Activated CD4-positive, alpha-beta T cell treated with anti-CD3 and anti-CD28 coated beads for 4 hours (primary cell): ENCODE data around the gene POFUT2.
"Not testable (repeated sequence)": the region's sequence is repeated elsewhere in the genome, so short reads cannot be mapped to it uniquely, and the experiment has no call there.

ENCODE experiments used
- DNase-seq, 2 donors: peaks; one replicate each; pipeline ENCODE4 v3.0.0-alpha.2; 2020

Gene POFUT2

DNA sequence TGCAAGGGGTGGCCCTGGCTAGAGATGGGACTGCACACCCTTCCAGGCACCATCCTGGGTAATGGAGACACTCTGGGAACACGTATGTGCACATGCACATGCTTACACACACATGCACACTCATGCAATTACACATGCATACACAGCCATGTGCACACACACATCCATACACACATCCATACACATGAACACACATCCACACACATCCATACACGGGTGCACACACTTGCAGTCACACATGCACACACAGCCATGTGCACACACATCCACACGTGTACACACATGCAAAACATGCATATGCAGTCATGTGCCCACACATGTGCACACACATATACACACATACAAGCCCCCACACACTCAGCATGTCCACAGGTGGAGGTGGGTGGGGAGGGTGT, 22.3 kb upstream of the POFUT2 start:
- no peak for DNase-seq

DNA sequence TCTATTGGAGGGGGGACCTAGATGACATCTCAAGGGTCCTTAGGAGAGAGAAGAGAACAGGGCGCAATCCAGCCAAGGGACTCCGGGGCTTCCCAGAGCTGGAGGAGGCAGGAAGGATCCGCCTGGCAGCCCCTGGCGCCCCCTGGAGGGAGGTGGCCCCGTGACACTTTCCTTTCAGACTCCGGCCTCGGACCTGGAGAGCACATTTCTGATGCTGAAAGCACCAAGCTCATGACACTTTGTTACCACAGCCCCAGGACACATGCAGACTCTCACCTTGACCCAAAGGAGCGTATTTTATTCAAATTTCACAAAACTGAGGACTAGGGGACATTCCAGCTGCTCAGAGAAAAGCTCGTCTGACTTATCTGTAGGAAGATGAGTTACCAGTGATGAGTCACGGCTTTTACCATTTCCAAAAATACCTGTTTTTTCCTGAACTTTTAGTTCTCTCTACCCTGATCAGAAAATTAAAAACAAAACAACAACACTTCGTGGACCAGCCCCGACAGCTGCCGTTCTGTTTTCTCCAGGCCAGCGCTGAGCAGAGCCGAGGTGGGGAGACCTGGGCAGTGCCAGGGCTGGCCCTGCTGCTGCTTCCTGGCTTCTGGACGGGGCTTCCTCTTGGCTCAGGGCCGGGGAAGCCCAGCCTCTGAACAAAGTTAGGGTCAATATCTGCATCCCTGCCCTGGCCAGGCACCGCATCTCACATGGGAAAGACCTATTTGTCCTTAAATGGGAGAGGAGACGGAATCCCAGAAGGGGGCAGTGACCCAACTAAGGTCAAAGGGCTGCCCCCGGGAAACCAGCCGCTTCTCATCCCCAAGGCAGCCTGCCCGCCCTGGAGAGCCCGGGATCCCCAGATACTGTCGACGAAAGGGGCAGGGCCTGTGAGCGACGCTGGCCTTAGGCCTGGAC, 21.6 kb upstream of the POFUT2 start:
- DNase-seq = peak in 1 of 2 donors; percentile 36

DNA sequence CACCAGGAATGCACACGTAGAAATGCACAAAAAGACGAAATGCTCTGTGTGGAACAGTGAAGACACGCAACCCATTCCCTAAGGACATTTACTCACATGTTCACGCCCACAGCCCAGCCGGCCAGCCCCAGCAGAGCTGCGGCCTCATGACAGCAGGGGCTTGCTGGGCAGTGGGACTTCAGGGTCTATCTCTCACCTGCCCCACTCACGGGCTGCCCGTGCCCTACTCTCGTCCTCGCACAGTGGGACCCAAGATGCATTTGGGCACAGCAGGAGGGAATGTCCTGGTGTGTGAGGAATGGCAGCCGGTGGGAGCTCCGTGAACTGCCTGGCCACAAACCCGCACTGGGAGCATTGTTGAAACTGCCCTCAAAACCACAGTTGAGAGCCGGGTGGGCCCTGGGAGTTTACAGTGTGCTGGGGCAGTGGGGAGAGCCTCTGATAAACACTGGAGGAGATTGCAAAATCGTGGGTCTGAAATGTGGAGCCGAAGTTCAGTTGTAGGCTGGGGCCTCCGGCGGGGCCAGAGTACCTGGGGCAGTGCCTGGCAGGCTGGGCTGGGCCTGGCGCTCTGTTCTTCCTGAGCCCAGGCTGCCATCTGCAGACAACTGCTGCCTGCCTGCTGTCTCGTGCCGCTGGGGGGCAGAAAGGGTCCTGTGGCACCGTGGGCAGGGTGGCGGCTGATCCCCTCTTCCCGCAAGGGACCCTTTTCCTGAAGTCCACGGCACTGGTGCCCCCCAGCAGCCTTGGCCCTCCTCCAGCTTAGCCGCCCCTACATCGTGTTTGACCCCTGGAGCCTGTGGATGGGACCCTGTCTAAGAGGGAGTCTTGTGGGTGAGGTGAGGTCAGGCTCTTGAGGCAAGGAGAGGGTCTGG, 20.7 kb upstream of the POFUT2 start:
- DNase-seq = no peak

DNA sequence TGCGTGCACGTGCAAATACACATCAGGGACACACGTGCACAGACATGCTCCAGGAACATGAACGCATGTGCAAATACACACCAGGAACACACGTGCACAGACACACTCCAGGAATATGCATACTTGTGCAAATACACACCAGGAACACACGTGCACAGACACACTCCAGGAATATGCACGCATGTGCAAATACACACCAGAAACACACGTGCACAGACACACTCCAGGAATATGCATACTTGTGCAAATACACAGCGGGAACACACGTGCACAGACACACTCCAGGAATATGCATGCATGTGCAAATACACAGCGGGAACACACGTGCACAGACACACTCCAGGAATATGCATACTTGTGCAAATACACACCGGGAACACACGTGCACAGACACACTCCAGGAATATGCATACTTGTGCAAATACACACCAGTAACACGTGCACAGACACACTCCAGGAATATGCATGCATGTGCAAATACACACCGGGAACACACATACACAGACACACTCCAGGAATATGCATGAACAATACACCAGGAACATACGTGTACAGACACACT, 20.0 kb upstream of the POFUT2 start:
- DNase-seq = not testable (repeated sequence)

DNA sequence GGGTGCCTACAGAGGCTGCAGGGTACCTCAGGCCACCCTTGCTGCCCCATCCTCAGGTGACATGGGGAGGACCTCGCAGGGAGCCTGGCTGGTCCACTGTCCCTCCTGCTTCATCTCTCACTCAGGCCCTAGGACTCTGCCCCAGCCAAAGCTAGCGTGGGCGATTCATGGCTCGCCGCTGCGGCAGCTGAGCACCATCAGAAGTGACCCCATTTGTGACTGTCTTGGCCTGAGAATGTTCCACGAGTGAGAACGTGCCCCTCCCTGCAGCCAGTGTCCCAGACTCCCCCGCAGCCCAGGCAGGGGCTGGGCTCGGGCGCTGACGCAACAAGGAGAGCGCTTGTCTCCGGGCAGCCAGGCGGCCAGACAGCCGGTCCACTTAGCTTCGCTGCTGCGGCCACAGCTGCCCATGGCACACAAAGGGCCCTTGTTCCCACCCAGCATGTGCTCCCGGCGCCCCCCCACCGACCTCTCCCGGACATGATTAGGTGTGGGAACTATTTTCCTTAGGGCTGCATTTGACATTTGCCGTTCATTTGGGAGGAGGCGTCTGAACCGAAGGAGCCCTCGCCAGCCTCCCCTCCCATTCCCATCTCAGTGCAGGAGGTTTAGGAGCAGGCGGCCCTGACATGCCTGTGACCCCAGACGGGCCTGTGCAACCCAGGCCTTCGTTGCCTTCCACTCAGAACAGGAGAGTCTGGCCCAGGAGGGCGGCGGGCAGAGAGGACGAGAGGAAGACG, 19.3 kb upstream of the POFUT2 start:
- no peak for DNase-seq

DNA sequence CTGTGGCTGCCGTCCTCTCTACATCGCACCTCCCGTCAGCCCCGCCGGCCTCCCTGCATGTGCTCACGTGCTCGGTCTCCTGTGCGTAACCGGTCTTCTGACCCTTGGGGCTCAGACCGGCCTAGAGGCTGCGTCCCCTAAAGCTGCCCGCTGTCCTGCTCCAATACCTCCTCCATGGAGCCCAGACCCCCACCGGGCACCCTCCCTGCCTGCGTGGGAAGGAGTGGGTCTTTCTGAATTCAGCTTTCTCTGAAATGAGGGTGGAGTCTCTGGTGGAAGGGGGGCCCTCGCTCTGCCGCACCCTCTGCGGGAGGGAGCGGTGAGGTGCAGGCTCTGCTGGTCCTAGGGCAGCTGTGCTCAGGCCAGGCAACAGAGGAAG, 18.7 kb upstream of the POFUT2 start:
- no peak for DNase-seq

DNA sequence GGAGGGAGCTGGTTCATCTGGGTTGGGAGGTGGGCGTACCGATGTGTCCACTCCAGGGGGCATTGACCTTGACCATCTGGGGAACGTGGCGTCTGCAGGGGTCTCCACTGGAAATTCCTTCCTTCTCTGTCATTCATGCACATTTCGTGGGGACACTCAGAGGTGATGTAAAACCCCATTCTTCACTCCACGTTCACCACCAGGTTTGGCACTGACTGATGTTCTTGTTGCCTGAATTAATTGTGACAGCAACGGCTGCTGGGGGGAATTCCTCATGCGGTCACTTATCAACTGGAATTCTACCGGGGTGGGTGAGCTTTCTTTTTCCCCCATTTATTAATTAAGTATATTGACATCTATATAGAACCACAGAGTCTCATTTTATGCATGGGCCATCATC, 18.1 kb upstream of the POFUT2 start:
- DNase-seq = no peak

DNA sequence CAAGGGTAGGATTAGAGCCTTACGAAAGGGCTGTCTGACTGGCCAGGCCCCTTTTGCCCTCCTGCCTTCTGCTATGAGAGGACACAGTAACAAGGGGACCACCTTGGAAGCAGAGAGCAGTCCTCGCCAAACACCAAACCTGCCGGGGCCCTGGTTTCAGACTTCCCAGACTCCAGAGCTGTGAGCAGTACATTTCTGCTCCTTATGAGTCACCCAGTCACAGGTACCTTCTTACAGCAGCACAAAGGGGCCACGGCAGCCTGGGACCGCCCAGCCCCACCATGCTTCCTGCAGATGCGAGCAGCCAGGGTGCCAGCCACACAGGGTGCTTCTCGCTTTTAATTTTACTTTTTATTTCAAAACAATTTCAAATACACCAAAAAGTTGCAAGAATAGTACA, 17.2 kb upstream of the POFUT2 start:
- peak in 1 of 2 donors; percentile 36 for DNase-seq

DNA sequence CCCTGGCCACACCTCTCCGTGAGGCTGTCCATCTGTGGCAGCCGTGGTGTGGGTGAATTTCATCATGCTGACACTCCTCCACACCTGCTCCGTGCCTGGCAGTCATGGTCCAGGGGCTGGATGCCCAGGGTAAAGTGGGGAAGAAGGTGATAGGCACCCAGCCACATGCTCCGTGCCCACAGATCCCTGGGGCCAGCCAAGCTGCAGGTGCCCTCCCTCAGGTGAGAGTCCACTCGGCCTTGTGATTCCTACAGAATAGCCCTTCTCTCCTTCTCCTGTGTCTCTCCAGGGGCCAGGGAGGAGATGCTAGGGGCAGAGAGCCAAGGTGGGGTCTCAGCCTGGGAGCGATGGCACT, 16.8 kb upstream of the POFUT2 start:
- DNase-seq = no peak

DNA sequence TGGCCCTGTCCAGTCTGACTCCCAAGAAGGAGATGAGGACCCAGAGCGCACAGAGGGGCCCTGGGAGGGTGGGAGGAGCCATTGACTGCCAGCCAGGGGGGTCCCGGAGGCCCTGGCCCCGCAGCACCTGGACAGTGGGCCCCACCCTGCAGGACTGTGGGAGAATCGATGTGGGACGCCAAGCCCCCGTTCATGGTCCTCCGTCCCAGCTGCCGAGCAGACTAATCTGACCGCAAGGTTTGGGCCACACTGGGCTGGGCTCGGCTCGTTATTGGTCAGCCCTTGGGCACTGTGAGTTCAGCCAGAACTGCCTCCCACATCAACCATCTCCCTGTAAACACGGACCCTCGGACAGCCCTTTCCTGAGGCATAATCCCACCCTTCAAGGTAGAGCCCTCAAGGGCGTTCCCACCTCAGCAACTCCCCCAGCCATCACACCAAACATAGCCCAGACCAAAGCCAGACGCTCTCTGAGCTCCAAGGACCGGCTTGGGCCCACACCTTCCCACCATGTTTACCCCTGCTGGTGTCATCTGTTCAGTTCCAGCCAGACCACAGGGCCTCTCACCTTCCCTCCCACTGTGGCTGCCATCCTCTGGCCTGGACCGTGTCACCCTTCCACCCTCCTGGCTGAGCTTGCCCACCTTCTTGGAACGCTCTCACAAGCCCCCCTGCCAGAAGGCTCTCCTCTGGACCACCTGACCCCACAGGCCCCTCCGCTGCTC, 16.2 kb upstream of the POFUT2 start:
- no peak for DNase-seq

DNA sequence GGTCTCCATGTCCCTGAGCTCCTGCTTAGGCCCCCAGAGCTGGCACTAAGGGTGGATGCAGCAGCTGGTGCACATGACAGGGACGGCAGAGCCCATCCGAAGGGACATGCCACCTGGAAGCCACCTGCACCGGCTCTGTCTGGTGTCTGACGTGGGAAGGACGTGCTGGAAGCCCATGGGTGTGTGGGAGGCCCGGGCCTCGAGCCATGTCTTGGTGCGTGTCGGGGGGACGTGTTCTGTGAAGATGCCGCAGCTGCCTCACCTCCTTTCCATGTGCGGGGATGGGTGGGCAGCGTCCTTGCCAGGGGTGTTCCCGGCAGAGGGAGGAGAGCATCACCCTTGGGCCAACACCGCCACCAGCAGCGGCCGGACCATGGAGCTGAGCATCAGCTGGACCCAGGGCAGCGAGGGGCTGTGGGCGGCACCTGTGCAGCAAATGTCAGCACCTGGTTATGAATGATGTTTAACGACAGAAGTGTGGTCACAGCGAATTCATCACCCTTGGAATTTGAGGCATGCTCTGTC, 15.5 kb upstream of the POFUT2 start:
- DNase-seq = no peak

DNA sequence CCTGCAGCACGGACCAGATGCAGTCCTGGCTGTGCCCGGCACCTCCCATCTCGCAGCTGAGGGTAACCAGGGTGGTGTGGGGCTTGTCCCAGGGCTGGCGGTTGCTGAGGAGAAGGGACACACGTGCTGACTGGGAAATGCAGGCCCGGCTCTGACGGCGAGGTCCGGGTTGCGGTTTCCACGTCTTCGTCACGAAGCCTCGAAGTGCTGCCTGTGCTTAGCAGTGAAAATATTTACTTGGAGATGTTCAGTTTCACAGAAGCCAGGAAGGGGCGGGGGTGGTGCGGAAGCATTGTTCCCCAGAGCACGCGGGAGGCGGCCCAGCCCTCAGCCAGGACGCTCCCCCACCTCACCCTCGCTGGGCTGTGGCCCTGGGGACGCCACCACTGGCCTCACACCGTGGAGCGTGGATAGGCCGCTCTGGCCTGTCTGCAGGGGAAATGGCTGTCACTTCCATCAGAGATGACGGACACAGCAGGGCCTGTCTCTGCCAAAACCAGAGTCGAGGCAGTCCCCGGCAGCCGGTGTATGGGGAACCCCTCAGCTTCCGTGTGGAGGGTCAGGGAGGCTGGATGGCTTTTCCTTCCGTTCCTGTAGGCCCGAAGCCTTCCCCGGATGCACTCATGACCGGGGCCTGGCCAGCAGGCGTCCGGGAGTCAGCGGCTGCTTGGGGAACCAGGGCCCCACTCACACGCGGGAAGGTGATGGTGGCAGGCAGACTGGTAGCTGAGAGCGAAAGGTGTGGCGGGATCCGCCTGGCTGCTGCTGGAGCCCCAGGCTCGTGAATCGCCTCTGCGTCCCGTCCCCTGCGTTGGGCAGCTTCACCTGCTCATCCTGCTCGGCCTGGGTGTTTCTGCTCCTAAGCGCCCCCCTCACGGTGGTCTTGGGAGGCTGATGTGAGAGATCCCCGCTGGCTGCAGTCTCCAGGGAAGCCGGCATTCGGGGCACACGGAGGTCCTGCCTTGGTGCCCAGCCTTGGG, 14.7 kb upstream of the POFUT2 start:
- DNase-seq = peak; percentile 55 to 68

DNA sequence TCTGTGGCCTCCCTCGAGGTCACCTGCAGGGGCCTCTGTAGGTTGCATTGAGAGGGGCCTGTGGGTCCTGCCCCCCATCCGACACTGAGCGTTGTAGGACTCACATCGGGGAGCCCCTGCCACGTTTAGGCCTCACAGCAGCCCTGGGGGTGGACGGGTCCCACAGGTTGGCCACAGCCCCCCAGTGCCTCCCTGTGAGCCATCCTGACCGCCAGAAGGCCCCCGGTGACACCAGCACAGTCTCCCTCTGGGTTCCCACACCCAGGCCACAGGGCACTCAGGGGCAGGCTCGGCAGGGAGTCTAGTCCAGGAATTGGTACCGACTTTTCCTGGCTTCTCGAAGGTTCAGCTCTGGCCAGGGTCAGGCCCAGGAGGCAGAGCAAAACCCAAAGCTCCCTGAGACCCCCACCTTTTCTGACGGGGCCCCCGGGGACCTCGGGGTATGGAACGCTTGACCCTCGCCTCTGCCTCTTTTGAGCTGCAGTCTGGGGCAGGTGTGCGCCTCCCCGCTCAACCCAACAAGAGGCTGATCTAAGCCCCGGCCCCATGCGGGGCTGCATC, 13.9 kb upstream of the POFUT2 start:
- no peak for DNase-seq

DNA sequence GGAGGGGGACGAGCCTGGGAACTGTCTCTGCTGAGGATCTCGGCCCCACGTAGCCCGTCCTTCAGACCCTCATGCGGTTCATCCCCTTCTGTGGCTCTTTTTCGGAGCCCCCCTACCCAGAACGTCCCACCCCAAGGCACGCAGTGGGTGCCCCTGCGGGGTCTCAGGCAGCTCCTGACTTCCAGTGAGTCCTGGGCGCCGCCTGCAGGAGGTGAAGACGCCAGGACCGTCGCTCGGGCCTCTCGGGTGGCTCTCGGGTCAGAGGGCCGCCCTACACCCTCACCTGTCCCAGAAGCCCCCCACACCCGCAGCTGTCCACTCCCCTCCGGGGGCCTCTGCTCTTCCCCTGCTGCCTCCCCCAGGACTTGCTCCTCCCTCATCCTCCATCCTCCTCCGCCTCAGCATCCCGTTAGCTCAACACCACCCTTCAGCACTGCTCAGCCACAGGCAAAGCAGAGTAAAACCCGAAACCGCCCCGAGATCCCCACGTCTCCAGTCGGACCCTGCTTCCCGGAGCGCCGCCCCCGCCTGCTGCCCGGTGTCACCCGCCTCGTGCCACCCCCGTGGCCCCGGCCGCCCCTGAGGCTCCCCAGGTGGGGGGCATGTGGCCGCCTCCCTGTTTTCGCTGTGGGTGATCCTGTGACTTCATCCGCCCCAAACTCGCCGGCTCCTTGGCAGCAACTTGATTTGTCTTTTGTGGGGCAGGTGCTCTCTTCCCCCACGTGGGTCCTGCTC, 13.3 kb upstream of the POFUT2 start:
- no peak for DNase-seq

DNA sequence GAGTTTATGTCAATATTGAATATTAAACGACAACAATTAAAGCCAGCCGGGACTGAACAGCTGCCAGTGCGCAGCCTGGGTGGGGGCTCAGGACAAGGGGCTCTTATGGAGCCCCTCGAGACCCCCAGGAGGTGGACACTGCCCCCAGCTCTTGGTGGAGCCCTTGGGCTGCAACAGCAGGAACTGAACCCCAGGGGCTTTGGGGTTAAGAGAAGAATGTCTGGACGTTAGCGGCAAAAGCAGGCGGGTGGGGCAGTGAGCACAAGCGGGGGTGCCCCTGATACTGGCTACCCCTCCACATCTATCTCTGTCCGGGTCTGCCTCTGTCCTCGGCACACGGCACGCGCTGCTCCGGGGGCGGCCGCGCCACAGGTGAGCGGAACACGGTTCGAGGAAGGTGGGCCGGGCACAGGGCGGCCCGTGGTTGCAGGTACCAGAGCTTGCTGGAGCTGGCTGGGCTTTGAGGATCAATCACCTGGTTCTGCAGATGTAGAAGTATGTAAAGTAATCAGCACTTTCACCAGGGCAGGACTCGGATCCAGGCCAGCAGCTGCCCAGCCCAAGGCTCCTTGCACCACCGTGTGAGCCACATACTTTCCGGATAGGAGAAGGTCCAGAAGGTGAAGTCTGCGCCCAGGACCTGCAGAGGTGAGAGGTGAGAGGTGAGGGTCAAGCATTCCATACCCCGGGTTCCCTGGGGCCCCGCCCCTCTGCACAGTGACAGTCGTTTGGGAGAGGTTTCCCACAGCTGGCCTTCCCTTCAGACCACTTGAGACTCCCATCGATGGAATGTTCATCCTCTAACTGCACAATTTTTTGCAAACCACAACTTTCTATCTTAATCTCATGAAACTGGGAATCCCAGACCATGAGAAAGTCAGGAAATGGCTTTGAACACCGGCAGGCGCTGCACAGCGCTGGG, 12.4 kb upstream of the POFUT2 start:
- no peak for DNase-seq

DNA sequence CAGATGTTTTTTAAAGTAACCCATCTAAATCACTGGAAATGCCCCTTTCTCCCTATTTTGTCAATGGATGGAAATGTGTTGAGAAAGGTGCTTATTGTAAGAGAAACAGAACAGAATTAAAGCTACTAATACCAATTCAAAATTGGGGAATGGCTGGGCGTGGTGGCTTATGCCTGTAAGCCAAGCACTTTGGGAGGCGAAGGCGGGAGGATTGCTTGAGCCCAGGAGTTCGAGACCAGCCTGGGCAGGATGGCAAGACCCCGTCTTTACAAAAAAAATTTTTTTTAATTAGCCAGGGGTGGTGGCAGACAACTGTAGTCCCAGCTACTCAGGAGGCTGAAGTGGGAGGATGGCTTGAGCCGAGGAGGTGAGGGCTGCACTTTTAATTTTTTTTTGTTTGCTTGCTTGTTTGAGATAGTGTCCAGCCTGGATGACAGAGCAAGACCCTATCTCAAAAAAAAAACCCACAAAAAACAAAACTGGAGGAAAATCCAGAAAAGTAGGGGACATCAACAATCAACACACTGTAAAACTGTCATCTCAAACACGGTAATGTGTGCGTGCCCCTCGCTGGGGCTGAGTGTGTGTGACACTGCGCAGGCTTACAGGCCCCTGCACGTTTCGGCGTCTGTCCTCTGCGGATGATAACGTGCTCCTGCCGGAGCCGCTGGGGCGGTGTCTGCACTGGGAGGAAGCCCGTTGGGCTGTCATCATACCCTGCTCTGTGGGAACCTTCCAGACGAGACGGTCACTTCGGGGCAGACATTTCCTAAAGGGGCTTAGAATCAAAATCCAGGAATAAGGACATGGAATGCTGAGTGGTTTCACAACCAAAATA, 11.6 kb upstream of the POFUT2 start:
- DNase-seq = no peak

DNA sequence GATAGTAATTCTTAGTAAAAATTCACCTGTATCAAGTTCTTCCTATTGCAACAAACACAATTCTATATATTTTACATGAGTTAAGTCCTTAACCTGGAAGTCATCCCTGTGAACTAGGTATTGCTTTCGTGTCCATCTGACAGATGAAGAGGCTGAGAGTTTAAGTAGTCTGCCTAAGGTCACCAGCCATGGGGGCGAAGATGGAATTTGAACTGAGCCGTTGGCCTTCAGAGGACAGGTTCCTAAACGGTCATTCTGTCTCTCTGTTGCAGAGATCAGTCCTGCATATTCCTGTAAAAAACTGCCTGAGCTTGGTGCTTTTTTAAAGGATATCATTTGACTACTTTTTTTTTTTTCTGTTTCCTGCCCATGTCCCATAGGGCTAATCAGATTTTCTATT, 10.2 kb upstream of the POFUT2 start:
- DNase-seq = no peak

DNA sequence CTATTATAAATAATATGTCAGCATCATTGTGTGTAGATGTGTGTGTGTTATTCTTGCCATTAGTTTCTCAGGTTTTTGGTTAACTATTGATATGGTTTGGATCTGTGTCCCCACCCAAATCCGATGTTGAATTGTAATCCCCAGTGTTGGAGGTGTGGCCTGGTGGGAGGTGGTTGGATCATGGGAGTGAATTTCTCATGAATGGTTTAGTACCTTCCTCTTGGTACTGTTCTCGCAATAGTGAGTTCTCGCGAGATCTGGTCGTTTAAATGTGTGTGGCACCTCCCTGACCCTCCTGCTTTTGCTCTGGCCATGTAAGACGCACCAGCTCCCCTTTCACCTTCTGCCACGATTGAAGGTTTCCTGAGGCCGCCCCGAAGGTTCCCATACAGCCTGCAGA, 9.6 kb upstream of the POFUT2 start:
- DNase-seq = no peak
